IPS DF 4.7 (cell line): ENCODE data around the gene TBX2.

Source experiments
- DNase-seq: peaks from one replicate; pipeline ENCODE4 v3.0.0-alpha.2; 2013; ENCODE audit warnings: low spot score; ENCODE audit errors: extremely low read depth

Gene TBX2

GRCh38 chr17:61402073-61402541 lies 2.5 kb downstream of the TBX2 start:
- no peak for DNase-seq

- DNase-seq, result no peak
Measured at GRCh38 chr17:61402978-61403800, 3.5 kb downstream of the TBX2 start.

- DNase-seq, result no peak
Measured at GRCh38 chr17:61403801-61404662, 4.4 kb downstream of the TBX2 start.

GRCh38 chr17:61404663-61404912 lies 4.9 kb downstream of the TBX2 start:
- no peak for DNase-seq

- no peak for DNase-seq
Measured at GRCh38 chr17:61404913-61405685, 5.5 kb downstream of the TBX2 start.

GRCh38 chr17:61405686-61406536 lies 6.3 kb downstream of the TBX2 start:
- no peak for DNase-seq

- no peak for DNase-seq
Measured at GRCh38 chr17:61406537-61406845, 6.8 kb downstream of the TBX2 start.

GRCh38 chr17:61406971-61407911 lies 7.6 kb downstream of the TBX2 start:
- DNase-seq, result no peak

- DNase-seq, result no peak
Measured at GRCh38 chr17:61408151-61409041, 8.8 kb downstream of the TBX2 start.

- DNase-seq, result no peak
Measured at GRCh38 chr17:61409301-61410112, 9.9 kb downstream of the TBX2 start.

- no peak for DNase-seq
Measured at GRCh38 chr17:61410141-61411010, 10.7 kb downstream of the TBX2 start.

GRCh38 chr17:61411011-61411260 lies 11.3 kb downstream of the TBX2 start:
- DNase-seq, result no peak

GRCh38 chr17:61411261-61412142 lies 11.9 kb downstream of the TBX2 start:
- no peak for DNase-seq

GRCh38 chr17:61412143-61412859 lies 12.7 kb downstream of the TBX2 start:
- DNase-seq, result no peak

- no peak for DNase-seq
Measured at GRCh38 chr17:61412860-61413660, 13.4 kb downstream of the TBX2 start.
